Caco-2 (cell line): ENCODE measurements around the gene GRID1. TPM values are rescaled to one million over a fixed set of nuclear protein-coding genes. Genes with fewer than 3 reads are reported as not detected.

Source experiments
- BruUV-seq: library from RNA; stranded (reverse); fragments of 400-500 nt; replicated peaks from 2 replicates; lab custom pipeline; 2021; lab: Mats Ljungman, UMichigan
- CTCF ChIA-PET: fragments of 300-600 bp; sonication (Branson Sonifier 250); formaldehyde crosslinking; loops from one replicate; lab custom pipeline; 2022; ENCODE audit warnings: antibody characterized with exemption; lab: Charles Lee
- POLR2A ChIA-PET: fragments of 300-600 bp; sonication (Branson Sonifier 250); formaldehyde crosslinking; loops from one replicate; lab custom pipeline; 2022; ENCODE audit warnings: antibody characterized with exemption; lab: Charles Lee
- DNase-seq, 2 experiments: peaks; one replicate each; pipeline versions ENCODE4 v3.0.0 to v3.0.0-alpha.2; 2020 to 2022
- H3K27me3 ChIP-seq: replicated peaks from 2 replicates; pipeline ENCODE4 v1.6.0; 2011; ENCODE audit warnings: low read length; ENCODE audit not compliant: control insufficient read depth, insufficient read depth
- H3K36me3 ChIP-seq: 2 replicates; pipeline ENCODE4 v1.5.1; 2011; ENCODE audit warnings: low read length; ENCODE audit not compliant: control insufficient read depth, insufficient read depth
- H3K4me1 ChIP-seq: fragments of 250-450 bp; sonication (Bioruptor Pico); 2 replicates; pipeline ENCODE4 v1.5.1; 2020; ENCODE audit warnings: mild to moderate bottlenecking
- H3K4me3 ChIP-seq: 2 replicates; pipeline ENCODE4 v1.5.1; 2011; ENCODE audit warnings: low read depth, mild to moderate bottlenecking, control low read depth, low read length
- H3K9me3 ChIP-seq: fragments of 250-450 bp; sonication (Bioruptor Pico); 2 replicates; pipeline ENCODE4 v1.5.1; 2020; ENCODE audit warnings: mild to moderate bottlenecking, moderate library complexity
- H3K27ac Mint-ChIP-seq: one replicate; pipeline ENCODE4 v1.8.0; 2022; ENCODE audit warnings: mixed read lengths; ENCODE audit not compliant: unreplicated experiment
- H3K27me3 Mint-ChIP-seq: one replicate; pipeline ENCODE4 v1.8.0; 2022; ENCODE audit warnings: mixed read lengths; ENCODE audit not compliant: insufficient read depth, unreplicated experiment
- H3K36me3 Mint-ChIP-seq: one replicate; pipeline ENCODE4 v1.8.0; 2022; ENCODE audit warnings: mild to moderate bottlenecking, mixed read lengths; ENCODE audit not compliant: insufficient read depth, unreplicated experiment
- H3K4me1 Mint-ChIP-seq: one replicate; pipeline ENCODE4 v1.8.0; 2022; ENCODE audit warnings: low read depth, mixed read lengths; ENCODE audit not compliant: unreplicated experiment
- H3K4me3 Mint-ChIP-seq: one replicate; pipeline ENCODE4 v1.8.0; 2022; ENCODE audit warnings: mild to moderate bottlenecking, moderate library complexity, mixed read lengths; ENCODE audit not compliant: unreplicated experiment
- H3K9me3 Mint-ChIP-seq: one replicate; pipeline ENCODE4 v1.8.0; 2022; ENCODE audit warnings: mixed read lengths; ENCODE audit not compliant: unreplicated experiment
- intact Hi-C: fragments of 100-400 bp; cut with micrococcal nuclease; formaldehyde crosslinking; loops from one replicate; pipeline ENCODE4 v1.10.0; 2022; ENCODE audit not compliant: unreplicated experiment
- total RNA-seq: library from RNA; stranded (reverse); gene quantifications from 2 replicates; pipeline ENCODE4 v1.2.3, GENCODE V29; 2022
- TF ChIP-seq, protein P1 (sequence below), 2 experiments: fragments of 200-600 bp in 1 of 2; IDR thresholded peaks; 1 replicate in 1 of 2; 2 replicates in 1 of 2; pipeline versions ENCODE4 v1.5.1 to v1.8.0; 2011 to 2022; ENCODE audit warnings: antibody characterized with exemption in 1 of 2, control low read depth in 1 of 2, inconsistent platforms in 1 of 2, low read depth in 1 of 2, low read length in 1 of 2, mild to moderate bottlenecking in 1 of 2, moderate library complexity in 1 of 2; ENCODE audit not compliant: insufficient read depth in 1 of 2, severe bottlenecking in 1 of 2, unreplicated experiment in 1 of 2

Gene GRID1
- total RNA-seq, 1 experiment from 2014 or later: 8.0 TPM

DNA sequence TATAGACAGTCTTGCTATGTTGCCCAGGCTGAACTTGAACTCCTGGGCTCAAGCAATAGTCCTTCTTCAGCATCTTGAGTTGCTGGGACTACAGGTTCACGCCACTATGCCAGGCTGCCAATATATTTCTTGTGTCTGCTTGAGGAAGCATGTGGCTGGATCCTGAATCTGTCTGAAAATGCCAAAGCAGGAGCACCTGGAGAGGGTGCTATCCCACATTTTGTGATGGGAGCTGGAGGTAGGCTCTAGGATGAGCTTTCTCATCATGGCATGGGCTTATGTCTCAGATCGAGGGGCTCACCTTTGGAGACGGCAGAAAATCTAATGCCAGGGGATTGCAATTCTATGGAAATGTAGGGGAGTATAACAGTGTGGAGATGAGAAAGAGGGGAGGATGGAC is 744.2 kb downstream of the GRID1 start:
- no peak for DNase-seq
- H3K27ac Mint-ChIP-seq: peak overlapping the region; percentile 74
- TF ChIP-seq, protein P1, sequence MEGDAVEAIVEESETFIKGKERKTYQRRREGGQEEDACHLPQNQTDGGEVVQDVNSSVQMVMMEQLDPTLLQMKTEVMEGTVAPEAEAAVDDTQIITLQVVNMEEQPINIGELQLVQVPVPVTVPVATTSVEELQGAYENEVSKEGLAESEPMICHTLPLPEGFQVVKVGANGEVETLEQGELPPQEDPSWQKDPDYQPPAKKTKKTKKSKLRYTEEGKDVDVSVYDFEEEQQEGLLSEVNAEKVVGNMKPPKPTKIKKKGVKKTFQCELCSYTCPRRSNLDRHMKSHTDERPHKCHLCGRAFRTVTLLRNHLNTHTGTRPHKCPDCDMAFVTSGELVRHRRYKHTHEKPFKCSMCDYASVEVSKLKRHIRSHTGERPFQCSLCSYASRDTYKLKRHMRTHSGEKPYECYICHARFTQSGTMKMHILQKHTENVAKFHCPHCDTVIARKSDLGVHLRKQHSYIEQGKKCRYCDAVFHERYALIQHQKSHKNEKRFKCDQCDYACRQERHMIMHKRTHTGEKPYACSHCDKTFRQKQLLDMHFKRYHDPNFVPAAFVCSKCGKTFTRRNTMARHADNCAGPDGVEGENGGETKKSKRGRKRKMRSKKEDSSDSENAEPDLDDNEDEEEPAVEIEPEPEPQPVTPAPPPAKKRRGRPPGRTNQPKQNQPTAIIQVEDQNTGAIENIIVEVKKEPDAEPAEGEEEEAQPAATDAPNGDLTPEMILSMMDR (IDR thresholded peaks at IDR 0.05; ENCODE audit: insufficient read depth in 1 of 2, low read depth in 1 of 2, low read length in 1 of 2, severe bottlenecking in 1 of 2, unreplicated experiment in 1 of 2): no peak
- no peak overlapping the region for H3K4me3 ChIP-seq
- H3K27me3 Mint-ChIP-seq: no peaks in the 10 kb centered on the region
- no peaks in the 10 kb centered on the region for H3K9me3 Mint-ChIP-seq
- POLR2A ChIA-PET: no interaction called here
- peaks cover 32% of the 10 kb centered on the region for H3K4me1 ChIP-seq
- H3K36me3 Mint-ChIP-seq: no peaks in the 10 kb centered on the region
- H3K4me1 Mint-ChIP-seq: peaks cover 28% of the 10 kb centered on the region
- no peak overlapping the region for H3K4me3 Mint-ChIP-seq
- no TSS peak for BruUV-seq
- no peaks in the 10 kb centered on the region for H3K36me3 ChIP-seq
- intact Hi-C loops: loop anchor here (5.0 kb wide), 1 partner anchor 65 kb away; no protein-coding TSS in a partner anchor
- CTCF ChIA-PET: no interaction called here
- no peaks in the 10 kb centered on the region for H3K9me3 ChIP-seq
- H3K27me3 ChIP-seq: no peaks in the 10 kb centered on the region

DNA sequence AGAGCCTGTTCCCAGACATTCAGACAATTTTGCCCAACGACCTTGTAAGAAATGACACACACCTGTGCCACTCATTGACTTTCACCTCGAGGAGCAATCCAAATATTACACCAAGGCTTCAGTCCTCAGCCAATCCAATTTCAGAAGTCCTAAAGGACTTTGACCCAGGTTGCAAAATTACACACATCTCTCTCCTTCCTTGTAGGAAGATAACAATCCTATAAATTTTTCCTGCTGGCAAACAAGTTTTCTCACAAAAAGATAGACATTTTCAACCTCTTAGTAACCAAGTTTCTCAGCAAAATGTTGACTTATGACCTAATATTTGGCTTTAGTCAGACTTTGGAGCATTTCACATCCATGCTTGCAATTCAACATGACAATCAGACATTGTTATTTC is 745.0 kb downstream of the GRID1 start:
- ChIA-PET CTCF (interaction anchor here (0.7 kb wide), 1 partner anchor 69 kb away, joined by 3 read pairs; no protein-coding TSS in a partner anchor), POLR2A (no interaction called here)
- BruUV-seq: no TSS peak
- Histone ChIP-seq H3K9me3 (no peaks in the 10 kb centered on the region), H3K36me3 (no peaks in the 10 kb centered on the region), H3K4me1 (peaks cover 32% of the 10 kb centered on the region), H3K4me3 (no peak overlapping the region), H3K27me3 (no peaks in the 10 kb centered on the region)
- peak; percentile 54 to 72 for DNase-seq
- H3K27me3 Mint-ChIP-seq: no peaks in the 10 kb centered on the region
- H3K9me3 Mint-ChIP-seq: no peaks in the 10 kb centered on the region
- peak overlapping the region; percentile 48 for H3K4me3 Mint-ChIP-seq
- TF ChIP-seq, protein P1 (IDR thresholded peaks at IDR 0.05; ENCODE audit: insufficient read depth in 1 of 2, low read depth in 1 of 2, low read length in 1 of 2, severe bottlenecking in 1 of 2, unreplicated experiment in 1 of 2): no peak
- H3K27ac Mint-ChIP-seq: peak overlapping the region; percentile 74
- intact Hi-C loops: loop anchor here (1.0 to 5.0 kb wide), 4 partner anchors 21 to 73 kb away; no protein-coding TSS in a partner anchor
- H3K4me1 Mint-ChIP-seq: peaks cover 28% of the 10 kb centered on the region
- no peaks in the 10 kb centered on the region for H3K36me3 Mint-ChIP-seq

DNA sequence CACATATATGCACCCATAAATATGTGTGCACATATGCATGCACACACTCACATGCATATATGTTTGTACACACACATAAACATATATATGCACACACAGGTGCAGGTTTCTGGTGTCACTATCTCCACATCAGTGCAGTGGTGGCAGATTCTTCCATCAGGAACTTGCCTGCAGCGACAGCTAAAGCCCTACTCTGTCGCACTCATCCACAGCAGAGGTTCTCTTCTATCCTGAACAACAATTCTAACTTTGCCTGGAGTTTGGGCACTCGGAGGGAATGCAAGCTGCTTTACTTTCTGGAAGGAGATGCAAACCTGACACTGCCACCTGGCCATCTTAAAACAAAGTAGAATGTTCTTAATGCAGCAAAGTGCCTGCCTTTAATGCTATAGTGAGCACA is 745.8 kb downstream of the GRID1 start:
- no TSS peak for BruUV-seq
- ChIA-PET CTCF (interaction anchor here (0.7 kb wide), 1 partner anchor 68 kb away, joined by 3 read pairs; no protein-coding TSS in a partner anchor), POLR2A (no interaction called here)
- H3K36me3 ChIP-seq: no peaks in the 10 kb centered on the region
- no peak for DNase-seq
- no peak overlapping the region for H3K4me3 ChIP-seq
- Mint-ChIP-seq H3K27ac (peak overlapping the region; percentile 74), H3K9me3 (no peaks in the 10 kb centered on the region), H3K27me3 (no peaks in the 10 kb centered on the region), H3K4me1 (peaks cover 28% of the 10 kb centered on the region), H3K4me3 (no peak overlapping the region), H3K36me3 (no peaks in the 10 kb centered on the region)
- TF ChIP-seq, protein P1 (IDR thresholded peaks at IDR 0.05; ENCODE audit: insufficient read depth in 1 of 2, low read depth in 1 of 2, low read length in 1 of 2, severe bottlenecking in 1 of 2, unreplicated experiment in 1 of 2): no peak
- no peaks in the 10 kb centered on the region for H3K27me3 ChIP-seq
- no peaks in the 10 kb centered on the region for H3K9me3 ChIP-seq
- intact Hi-C loops: loop anchor here (1.0 to 5.0 kb wide), 4 partner anchors 21 to 73 kb away; no protein-coding TSS in a partner anchor
- H3K4me1 ChIP-seq: peaks cover 32% of the 10 kb centered on the region
